Measurements from ENCODE around the gene RMND1.

The RMND1 gene

GRCh38 chr6:151375833-151376232, 76.1 kb downstream of the RMND1 start:
- no peaks in the 10 kb centered on the region for H3K27me3 ChIP-seq (replicated peaks; ENCODE audit: control insufficient read depth, insufficient read depth, low read length)
- no peak for TF ChIP-seq CTCF (IDR thresholded peaks at IDR 0.05; ENCODE audit: insufficient read depth, low read length, poor library complexity, severe bottlenecking)
- H3K36me3 ChIP-seq (ENCODE audit: control insufficient read depth, insufficient read depth, low read length): peaks cover 9% of the 10 kb centered on the region
- H3K4me3 ChIP-seq (replicated peaks; ENCODE audit: low read depth, low read length): no peak overlapping the region
- DNase-seq (ENCODE audit: extremely low read depth, insufficient read length): no peak

GRCh38 chr6:151374036-151374683, 77.8 kb downstream of the RMND1 start:
- Histone ChIP-seq H3K36me3 (ENCODE audit: control insufficient read depth, insufficient read depth, low read length) (peaks cover 9% of the 10 kb centered on the region), H3K4me3 (replicated peaks; ENCODE audit: low read depth, low read length) (no peak overlapping the region), H3K27me3 (replicated peaks; ENCODE audit: control insufficient read depth, insufficient read depth, low read length) (no peaks in the 10 kb centered on the region)
- DNase-seq (ENCODE audit: extremely low read depth, insufficient read length): no peak
- no peak for TF ChIP-seq CTCF (IDR thresholded peaks at IDR 0.05; ENCODE audit: insufficient read depth, low read length, poor library complexity, severe bottlenecking)

- Histone ChIP-seq H3K27me3 (replicated peaks; ENCODE audit: control insufficient read depth, insufficient read depth, low read length) (no peaks in the 10 kb centered on the region), H3K4me3 (replicated peaks; ENCODE audit: low read depth, low read length) (no peak overlapping the region), H3K36me3 (ENCODE audit: control insufficient read depth, insufficient read depth, low read length) (peaks cover 9% of the 10 kb centered on the region)
- no peak for DNase-seq (ENCODE audit: extremely low read depth, insufficient read length)
- TF ChIP-seq CTCF (IDR thresholded peaks at IDR 0.05; ENCODE audit: insufficient read depth, low read length, poor library complexity, severe bottlenecking): no peak
These were observed 79.8 kb downstream of the RMND1 start for GRCh38 chr6:151372164-151372563.

GRCh38 chr6:151370509-151371078, 81.3 kb downstream of the RMND1 start:
- Histone ChIP-seq H3K36me3 (ENCODE audit: control insufficient read depth, insufficient read depth, low read length) (peaks cover 18% of the 10 kb centered on the region), H3K4me3 (replicated peaks; ENCODE audit: low read depth, low read length) (no peak overlapping the region), H3K27me3 (replicated peaks; ENCODE audit: control insufficient read depth, insufficient read depth, low read length) (no peaks in the 10 kb centered on the region)
- DNase-seq (ENCODE audit: extremely low read depth, insufficient read length): no peak
- no peak for TF ChIP-seq CTCF (IDR thresholded peaks at IDR 0.05; ENCODE audit: insufficient read depth, low read length, poor library complexity, severe bottlenecking)

- H3K36me3 ChIP-seq (ENCODE audit: control insufficient read depth, insufficient read depth, low read length): peaks cover 14% of the 10 kb centered on the region
These were observed 86.7 kb downstream of the RMND1 start for GRCh38 chr6:151365233-151365632.

More at GRCh38 chr6:151365233-151365632, 86.7 kb downstream of the RMND1 start:
- no peak for DNase-seq (ENCODE audit: extremely low read depth, insufficient read length)
- H3K4me3 ChIP-seq (replicated peaks; ENCODE audit: low read depth, low read length): no peak overlapping the region
- no peaks in the 10 kb centered on the region for H3K27me3 ChIP-seq (replicated peaks; ENCODE audit: control insufficient read depth, insufficient read depth, low read length)
- TF ChIP-seq CTCF (IDR thresholded peaks at IDR 0.05; ENCODE audit: insufficient read depth, low read length, poor library complexity, severe bottlenecking): no peak

All from GM06990 (cell line).